NCI-H2196 treated with DMSO at 0.1 percent for 48 hours (cell line): ENCODE measurements around the gene DVL3.
A peak's percentile ranks its signal among the peaks of the same experiment; 100 is the strongest.

Source experiments
- DNase-seq: peaks from one replicate; lab custom pipeline; 2025; ENCODE audit not compliant: unreplicated experiment; lab: John Stamatoyannopoulos, UW

Gene DVL3

DNA sequence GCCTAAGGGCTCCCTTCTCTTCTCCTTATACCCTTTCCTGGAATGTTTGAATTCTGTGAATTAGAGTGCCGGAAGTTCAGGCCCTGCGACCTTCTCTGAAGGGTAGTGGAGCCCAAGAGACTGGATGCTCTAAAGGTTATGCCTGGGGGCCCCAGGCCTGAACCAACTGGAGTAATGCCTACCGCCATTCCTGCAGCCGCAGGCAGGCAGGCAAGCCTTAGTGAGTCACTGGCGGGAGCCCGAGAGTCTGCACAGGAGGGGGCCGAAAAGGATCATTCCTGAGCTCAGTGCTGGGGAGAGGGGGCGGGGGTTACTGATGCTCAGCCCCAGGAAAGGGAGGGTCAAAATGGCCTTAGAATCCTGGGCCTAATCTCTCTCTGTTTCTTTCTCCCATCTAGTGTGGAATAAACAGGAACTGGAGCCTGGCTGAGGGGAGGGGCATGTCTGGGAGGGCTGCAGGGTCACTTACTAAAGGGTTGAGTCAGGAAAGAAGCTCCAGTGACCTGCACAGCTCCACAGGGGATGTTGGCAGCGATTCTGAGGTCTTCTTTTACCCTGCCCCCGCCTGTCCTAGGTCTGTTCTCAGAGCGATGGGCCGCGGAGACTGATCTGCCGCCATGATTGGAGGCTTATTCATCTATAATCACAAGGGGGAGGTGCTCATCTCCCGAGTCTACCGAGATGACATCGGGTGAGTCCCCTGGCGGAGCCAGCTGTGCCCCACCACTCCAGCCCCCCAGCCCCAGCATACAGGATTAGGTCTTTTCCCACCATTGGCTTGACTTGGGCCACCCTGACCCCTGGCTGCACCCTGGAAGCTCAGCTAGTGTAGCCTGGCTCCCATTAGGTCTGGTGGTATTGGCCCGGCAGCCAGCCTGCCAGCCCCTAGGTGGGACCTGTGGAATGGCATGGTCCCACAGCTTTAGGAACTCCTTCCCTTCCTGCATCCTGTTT is 21.5 kb downstream of the DVL3 start:
- DNase-seq = no peak

GRCh38 chr3:184177331-184177731 is 22.2 kb downstream of the DVL3 start:
- DNase-seq = no peak

DNA sequence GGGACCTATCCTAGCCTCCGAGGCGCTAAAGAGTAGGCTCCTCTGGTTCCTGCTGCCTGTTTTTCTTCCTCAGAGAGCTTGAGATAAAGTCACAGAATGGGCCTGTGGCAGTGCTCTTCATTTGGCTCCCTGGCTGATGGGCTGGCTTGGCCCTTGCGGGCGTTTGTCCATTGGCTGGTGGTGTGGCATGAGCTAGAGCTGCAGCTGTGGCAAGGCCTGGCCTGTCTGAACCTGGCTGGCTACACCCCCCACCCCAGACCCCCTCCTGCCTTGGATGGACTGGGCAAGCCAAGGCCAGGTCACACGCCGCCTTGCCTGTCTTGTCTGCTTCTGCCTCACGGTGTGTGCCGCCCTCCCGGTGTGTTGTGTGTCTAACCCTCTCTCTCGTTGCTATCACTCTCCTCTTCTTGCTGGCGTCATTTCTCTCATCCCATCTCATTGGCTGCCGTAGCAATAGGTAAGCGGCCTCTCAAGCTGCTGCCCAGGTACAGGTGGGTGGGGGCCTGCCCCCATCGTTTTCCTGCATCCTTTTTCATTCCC is 22.7 kb downstream of the DVL3 start:
- no peak for DNase-seq

DNA sequence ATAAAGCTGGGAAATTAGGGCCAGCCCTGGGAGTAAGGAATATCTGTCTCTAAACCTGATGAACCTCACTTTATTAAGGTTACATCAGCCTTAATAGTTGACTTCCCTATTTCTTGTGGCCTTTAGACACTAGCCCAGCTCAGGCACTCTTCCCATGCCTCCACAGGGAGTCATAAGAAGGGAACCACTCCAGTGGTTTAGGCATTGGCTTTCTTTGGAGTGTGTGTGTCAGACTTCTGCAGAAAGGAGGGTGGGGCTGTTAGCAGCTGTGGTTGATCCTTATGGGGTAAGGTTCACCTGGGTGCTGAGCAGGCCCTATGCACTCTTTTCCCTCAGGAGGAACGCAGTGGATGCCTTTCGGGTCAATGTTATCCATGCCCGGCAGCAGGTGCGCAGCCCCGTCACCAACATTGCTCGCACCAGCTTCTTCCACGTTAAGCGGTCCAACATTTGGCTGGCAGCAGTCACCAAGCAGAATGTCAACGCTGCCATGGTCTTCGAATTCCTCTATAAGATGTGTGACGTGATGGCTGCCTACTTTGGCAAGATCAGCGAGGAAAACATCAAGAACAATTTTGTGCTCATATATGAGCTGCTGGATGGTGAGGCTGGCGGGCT is 23.5 kb downstream of the DVL3 start:
- DNase-seq = no peak

DNA sequence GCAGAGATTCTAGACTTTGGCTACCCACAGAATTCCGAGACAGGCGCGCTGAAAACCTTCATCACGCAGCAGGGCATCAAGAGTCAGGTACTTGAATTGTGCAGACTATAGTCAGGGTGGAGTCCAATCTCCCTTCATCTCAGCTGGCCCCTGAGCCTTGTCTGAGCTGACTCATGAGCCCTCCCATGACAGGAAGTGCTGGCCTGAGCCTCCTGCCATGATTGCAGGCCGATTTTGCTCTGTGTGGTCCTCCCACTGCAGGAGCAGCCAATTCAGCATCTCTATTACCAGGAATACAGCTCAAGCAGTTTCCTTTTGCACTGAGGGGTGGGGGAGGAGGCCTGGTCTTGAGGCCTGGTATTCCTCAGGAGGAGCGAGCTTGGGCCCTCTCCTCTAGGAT is 25.0 kb downstream of the DVL3 start:
- DNase-seq = no peak

GRCh38 chr3:184181596-184181995 is 26.4 kb downstream of the DVL3 start:
- no peak for DNase-seq

- no peak for DNase-seq
Measured at GRCh38 chr3:184183679-184184078, 28.5 kb downstream of the DVL3 start.

- DNase-seq = no peak
Measured at GRCh38 chr3:184184546-184185230, 29.5 kb downstream of the DVL3 start.

DNA sequence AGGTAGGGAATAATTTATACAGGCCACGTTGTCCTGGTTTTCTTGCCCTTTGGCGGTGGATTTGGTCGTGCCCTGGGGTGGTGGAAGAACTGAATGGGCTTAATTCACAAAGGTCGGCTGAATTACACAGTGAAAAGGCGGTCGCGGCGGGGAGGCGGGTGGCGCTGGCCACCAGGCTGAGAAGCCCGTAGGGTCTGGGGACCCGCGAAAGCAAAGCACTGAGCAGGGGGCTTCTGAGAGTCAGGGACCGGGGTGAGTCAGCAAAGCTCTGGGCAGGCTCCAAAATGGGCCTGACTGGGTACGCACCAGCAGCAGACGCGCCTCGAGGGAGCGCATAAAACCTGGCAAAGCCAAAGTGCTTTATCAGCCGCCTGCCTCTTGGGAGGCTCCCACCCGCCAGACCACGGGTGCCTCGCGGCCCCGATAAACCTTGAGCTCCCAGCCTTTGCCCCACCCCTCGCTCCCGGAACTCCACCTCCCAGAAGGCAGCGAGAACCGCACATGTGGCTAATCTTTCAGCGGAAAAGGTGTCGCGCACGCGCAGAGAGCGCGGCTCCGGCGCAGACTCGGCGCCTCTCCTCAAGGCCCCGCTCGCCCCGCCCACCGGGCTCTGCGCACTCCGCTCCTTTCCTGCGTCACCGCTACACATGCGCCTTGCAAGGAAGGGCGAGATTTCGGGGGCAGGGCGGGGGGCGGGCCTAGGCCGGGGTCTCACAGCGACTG is 30.4 kb downstream of the DVL3 start:
- peak; percentile 100 for DNase-seq

DNA sequence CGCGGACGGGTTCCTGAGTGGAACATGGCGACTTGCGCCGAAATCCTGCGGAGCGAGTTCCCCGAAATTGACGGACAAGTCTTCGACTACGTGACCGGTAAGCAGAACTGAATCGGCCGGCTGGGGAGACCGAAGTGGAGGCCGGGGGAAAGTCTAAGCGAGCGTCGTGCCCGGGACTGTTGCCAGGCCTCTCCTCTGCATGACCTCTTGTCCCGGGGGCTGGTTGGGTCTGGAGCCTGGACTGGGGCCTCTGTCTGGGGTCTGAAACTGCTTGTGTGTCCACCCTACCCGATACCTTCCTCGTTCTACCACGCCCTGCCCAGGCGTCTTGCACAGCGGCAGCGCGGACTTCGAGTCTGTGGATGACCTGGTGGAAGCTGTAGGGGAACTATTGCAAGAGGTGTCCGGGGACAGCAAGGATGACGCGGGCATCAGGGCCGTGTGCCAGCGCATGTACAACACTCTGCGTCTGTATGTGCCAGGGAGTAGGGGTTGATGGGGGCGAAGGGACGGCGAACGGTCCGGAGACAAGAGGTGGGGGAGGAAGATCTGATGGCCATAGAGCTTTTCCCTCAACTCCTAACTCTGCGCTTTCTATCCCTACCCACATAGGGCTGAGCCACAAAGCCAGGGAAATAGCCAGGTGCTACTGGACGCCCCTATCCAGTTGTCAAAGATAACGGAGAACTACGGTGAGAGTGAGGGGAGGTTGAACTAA is 31.2 kb downstream of the DVL3 start, which contains the start of gene ABCF3:
TSS of gene ABCF3 (plus strand) at position 16 of the 718 bp plus-strand sequence. CDS start at position 25, 9 bp downstream.
- no peak for DNase-seq

- no peak for DNase-seq
Measured at GRCh38 chr3:184186902-184187207, 31.7 kb downstream of the DVL3 start.

GRCh38 chr3:184188080-184188479 is 32.9 kb downstream of the DVL3 start:
- DNase-seq = no peak

DNA sequence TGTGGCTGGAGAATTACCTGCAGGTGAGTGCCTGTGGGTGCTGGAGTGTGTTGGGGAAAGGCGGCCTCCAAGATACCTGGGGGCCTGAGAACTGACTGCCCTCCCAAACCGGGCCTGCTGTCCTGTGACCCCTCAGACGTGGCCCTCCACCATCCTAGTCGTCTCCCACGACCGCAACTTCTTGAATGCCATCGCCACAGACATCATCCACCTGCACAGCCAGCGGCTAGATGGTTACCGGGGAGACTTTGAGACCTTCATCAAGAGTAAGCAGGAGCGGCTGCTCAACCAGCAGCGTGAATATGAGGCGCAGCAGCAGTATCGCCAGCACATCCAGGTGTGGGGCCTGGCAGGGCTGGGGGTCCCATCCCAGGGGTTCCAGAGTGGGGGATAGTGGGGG is 34.2 kb downstream of the DVL3 start:
- DNase-seq = no peak

- no peak for DNase-seq
Measured at GRCh38 chr3:184192889-184193288, 37.7 kb downstream of the DVL3 start.

- no peak for DNase-seq
Measured at GRCh38 chr3:184193991-184194539, 38.9 kb downstream of the DVL3 start.

DNA sequence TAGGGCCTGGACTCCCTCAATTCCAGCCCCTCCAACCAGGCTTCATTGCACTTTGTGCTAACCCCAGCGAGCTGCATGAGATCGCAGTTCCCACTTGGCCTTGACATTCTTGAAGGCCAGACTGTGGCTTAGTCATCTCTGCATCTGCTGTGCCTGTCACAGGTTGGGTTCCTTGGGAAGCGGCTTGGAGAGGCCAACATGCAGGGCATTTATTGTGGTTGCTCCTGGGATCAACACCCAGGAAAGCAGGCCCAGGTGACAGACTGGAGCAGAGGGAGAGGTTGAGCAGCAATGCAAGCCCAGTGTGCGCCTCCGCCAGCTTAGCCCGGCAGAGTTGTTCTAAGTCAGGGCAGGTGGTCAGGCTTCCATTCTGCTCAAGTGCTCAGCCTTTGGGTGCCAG is 41.4 kb downstream of the DVL3 start:
- DNase-seq = no peak

- no peak for DNase-seq
Measured at GRCh38 chr3:184198509-184198908, 43.3 kb downstream of the DVL3 start.

DNA sequence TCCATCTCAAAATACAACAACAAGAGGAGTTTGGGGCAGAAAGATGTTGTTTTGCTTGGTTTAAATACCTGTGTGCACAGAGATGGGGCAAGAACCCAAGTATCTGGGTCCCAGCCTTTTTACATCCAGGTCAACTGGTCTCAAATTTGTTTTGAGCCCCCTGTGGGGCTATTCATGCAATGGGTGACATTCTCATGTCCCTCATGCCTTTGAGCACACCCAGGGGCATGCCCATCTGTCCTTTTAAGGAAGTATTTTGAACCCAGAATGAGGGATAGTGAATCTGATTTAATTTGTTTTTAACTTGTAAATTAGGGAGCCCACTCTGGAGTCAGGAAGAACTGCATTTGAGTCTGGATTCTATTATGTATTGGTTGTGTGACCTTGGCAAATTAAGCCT is 45.6 kb downstream of the DVL3 start:
- no peak for DNase-seq

DNA sequence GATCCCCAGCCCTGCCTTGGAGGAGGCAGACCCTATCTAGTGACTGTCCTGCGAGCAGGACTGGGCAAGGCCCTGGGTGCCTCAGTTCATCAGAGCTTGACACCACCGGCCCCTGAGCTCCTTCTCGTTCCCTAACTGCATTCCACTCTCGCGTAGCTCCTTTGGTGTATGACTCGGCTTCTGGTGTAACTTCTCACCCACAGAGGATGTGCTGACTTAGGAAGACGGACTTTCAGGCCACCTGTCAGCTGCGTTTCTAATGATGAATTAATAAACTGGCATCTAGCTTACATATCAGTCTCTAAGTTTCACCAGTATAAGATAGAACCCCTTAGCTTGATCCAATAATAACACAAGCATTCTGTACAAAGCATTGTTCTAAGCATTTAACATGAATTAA is 48.3 kb downstream of the DVL3 start:
- DNase-seq = no peak
